GM23338 (cell line): ENCODE results near the gene SYT15. TPM values are rescaled to one million over a fixed set of nuclear protein-coding genes. Genes with fewer than 3 reads are reported as not detected.

Experiments
- ATAC-seq: fragments of 200-7000 bp; cut with Tn5 transposase; 3 replicates; pipeline ENCODE4 v1.9.1; 2020
- DNase-seq: peaks from one replicate; pipeline ENCODE4 v3.0.0-alpha.2; 2015; ENCODE audit warnings: low spot score
- H2AFZ ChIP-seq: fragments of 200-600 bp; sonication (generic); 2 replicates; pipeline ENCODE4 v1.8.0; 2016; ENCODE audit warnings: antibody characterized with exemption, mild to moderate bottlenecking, moderate library complexity
- H3F3A ChIP-seq: fragments of 200-600 bp; sonication (generic); replicated peaks from 2 replicates; pipeline ENCODE4 v1.8.0; 2017; ENCODE audit warnings: antibody characterized with exemption, mixed run types, low read depth
- H3K27ac ChIP-seq: fragments of 200-600 bp; sonication (generic); 2 replicates; pipeline ENCODE4 v1.6.1; 2016; ENCODE audit warnings: low read depth
- H3K27me3 ChIP-seq: fragments of 200-600 bp; sonication (generic); 2 replicates; pipeline ENCODE4 v1.8.0; 2016; ENCODE audit warnings: mild to moderate bottlenecking, mixed run types, moderate library complexity; ENCODE audit not compliant: insufficient read depth
- H3K36me3 ChIP-seq: fragments of 200-600 bp; sonication (generic); 2 replicates; pipeline ENCODE4 v1.8.0; 2016; ENCODE audit warnings: mild to moderate bottlenecking; ENCODE audit not compliant: insufficient read depth
- H3K4me1 ChIP-seq: fragments of 200-600 bp; sonication (generic); 2 replicates; pipeline ENCODE4 v1.8.0; 2016; ENCODE audit warnings: mild to moderate bottlenecking, moderate library complexity; ENCODE audit not compliant: insufficient read depth
- H3K4me2 ChIP-seq: fragments of 200-600 bp; sonication (generic); 2 replicates; pipeline ENCODE4 v1.7.1; 2017; ENCODE audit warnings: mixed run types
- H3K4me3 ChIP-seq: fragments of 200-600 bp; sonication (generic); 2 replicates; pipeline ENCODE4 v1.6.1; 2016; ENCODE audit warnings: mixed run types
- H3K79me2 ChIP-seq: fragments of 200-600 bp; sonication (generic); replicated peaks from 2 replicates; pipeline ENCODE4 v1.8.0; 2017; ENCODE audit warnings: mild to moderate bottlenecking; ENCODE audit not compliant: insufficient read depth
- H3K9me2 ChIP-seq: fragments of 200-600 bp; sonication (generic); 2 replicates; pipeline ENCODE4 v1.8.0; 2017; ENCODE audit not compliant: insufficient read depth
- H4K20me1 ChIP-seq: fragments of 200-600 bp; sonication (generic); replicated peaks from 2 replicates; pipeline ENCODE4 v1.8.0; 2017; ENCODE audit warnings: mild to moderate bottlenecking; ENCODE audit not compliant: insufficient read depth
- H3K27ac Mint-ChIP-seq: 2 replicates; pipeline ENCODE4 v1.8.0; 2020; ENCODE audit warnings: inconsistent platforms, mild to moderate bottlenecking, moderate library complexity, mixed read lengths
- H3K27me3 Mint-ChIP-seq: 3 replicates; pipeline ENCODE4 v1.8.0; 2022; ENCODE audit warnings: low read depth, mild to moderate bottlenecking, moderate library complexity, mixed read lengths, inconsistent platforms; ENCODE audit not compliant: insufficient read depth, poor library complexity
- H3K36me3 Mint-ChIP-seq: 3 replicates; pipeline ENCODE4 v1.8.0; 2021; ENCODE audit warnings: low read depth, mild to moderate bottlenecking, inconsistent platforms, moderate library complexity, mixed read lengths
- H3K4me1 Mint-ChIP-seq: 3 replicates; pipeline ENCODE4 v1.8.0; 2020; ENCODE audit warnings: mild to moderate bottlenecking, inconsistent platforms, mixed read lengths
- H3K4me3 Mint-ChIP-seq: 3 replicates; pipeline ENCODE4 v1.8.0; 2021; ENCODE audit warnings: moderate library complexity, mild to moderate bottlenecking, inconsistent platforms, mixed read lengths
- H3K9me3 Mint-ChIP-seq: 3 replicates; pipeline ENCODE4 v1.8.0; 2020; ENCODE audit warnings: moderate library complexity, mild to moderate bottlenecking, inconsistent platforms, mixed read lengths
- CREB1 ChIP-seq: fragments of 250-450 bp; sonication (Bioruptor Pico); IDR thresholded peaks from 2 replicates; pipeline ENCODE4 v1.5.0; 2020; ENCODE audit warnings: low read depth, mild to moderate bottlenecking, moderate library complexity
- CTCF ChIP-seq, 2 experiments: fragments of 200-600 bp in 1 of 2; sonication (generic) in 1 of 2; conservative IDR thresholded peaks; 2 replicates each; pipeline versions ENCODE4 v1.5.1 to v1.6.1; 2016 to 2017; ENCODE audit warnings: antibody characterized with exemption in 2 of 2, low read depth in 2 of 2, mild to moderate bottlenecking in 2 of 2, moderate library complexity in 1 of 2
- EZH2 ChIP-seq: fragments of 200-600 bp; sonication (generic); IDR thresholded peaks from one replicate; pipeline ENCODE4 v1.8.0; 2017; ENCODE audit warnings: antibody characterized with exemption, mild to moderate bottlenecking, low read depth; ENCODE audit not compliant: unreplicated experiment
- EZH2phosphoT487 ChIP-seq: fragments of 200-600 bp; sonication (generic); IDR thresholded peaks from one replicate; pipeline ENCODE4 v1.8.1; 2018; ENCODE audit warnings: antibody characterized with exemption; ENCODE audit not compliant: unreplicated experiment
- JUNB ChIP-seq: IDR thresholded peaks from one replicate; pipeline ENCODE4 v1.6.1; 2016; ENCODE audit warnings: antibody characterized with exemption; ENCODE audit not compliant: unreplicated experiment
- NANOG ChIP-seq: IDR thresholded peaks from 2 replicates; pipeline ENCODE4 v1.6.1; 2016; ENCODE audit warnings: antibody characterized with exemption, borderline replicate concordance
- POLR2AphosphoS5 ChIP-seq: IDR thresholded peaks from 2 replicates; pipeline ENCODE4 v1.6.1; 2016; ENCODE audit warnings: antibody characterized with exemption, low read depth
- REST ChIP-seq: IDR thresholded peaks from one replicate; pipeline ENCODE4 v1.6.1; 2018; ENCODE audit warnings: antibody characterized with exemption; ENCODE audit not compliant: unreplicated experiment
- STAT1 ChIP-seq: IDR thresholded peaks from one replicate; pipeline ENCODE4 v1.6.1; 2016; ENCODE audit warnings: antibody characterized with exemption; ENCODE audit not compliant: unreplicated experiment
- ZNF114 ChIP-seq: fragments of 250-450 bp; sonication (Bioruptor Pico); IDR thresholded peaks from 2 replicates; pipeline ENCODE4 v1.5.0; 2020; ENCODE audit warnings: mild to moderate bottlenecking, moderate library complexity
- ZNF331 ChIP-seq: fragments of 250-450 bp; sonication (Bioruptor Pico); IDR thresholded peaks from 2 replicates; pipeline ENCODE4 v1.5.0; 2020; ENCODE audit warnings: low read depth, mild to moderate bottlenecking, moderate library complexity
- polyA plus RNA-seq: library from polyadenylated mRNA; unstranded; fragments of >200 nt; fragmentation: Nextera tagmentation; extraction: Ambion mirVana; gene quantifications from 2 replicates; pipeline ENCODE4 v1.2.1, GENCODE V29; 2016
- total RNA-seq: library from RNA; depleted of rRNA; stranded (reverse); fragments of >200 nt; shearing (Covaris generic); gene quantifications from 2 replicates; pipeline ENCODE4 v1.2.3, GENCODE V29; 2014
- TF ChIP-seq, protein P1 (sequence below): fragments of 250-450 bp; sonication (Bioruptor Pico); IDR thresholded peaks from 2 replicates; pipeline ENCODE4 v1.5.0; 2020; ENCODE audit warnings: mild to moderate bottlenecking, moderate library complexity
- TF ChIP-seq, protein P2 (sequence below): IDR thresholded peaks from 2 replicates; pipeline ENCODE4 v1.6.1; 2016; ENCODE audit warnings: antibody characterized with exemption

The SYT15 gene
- total and polyA plus RNA-seq, 2 experiments from 2014 or later = 1.5 TPM; not detected in 1

DNA sequence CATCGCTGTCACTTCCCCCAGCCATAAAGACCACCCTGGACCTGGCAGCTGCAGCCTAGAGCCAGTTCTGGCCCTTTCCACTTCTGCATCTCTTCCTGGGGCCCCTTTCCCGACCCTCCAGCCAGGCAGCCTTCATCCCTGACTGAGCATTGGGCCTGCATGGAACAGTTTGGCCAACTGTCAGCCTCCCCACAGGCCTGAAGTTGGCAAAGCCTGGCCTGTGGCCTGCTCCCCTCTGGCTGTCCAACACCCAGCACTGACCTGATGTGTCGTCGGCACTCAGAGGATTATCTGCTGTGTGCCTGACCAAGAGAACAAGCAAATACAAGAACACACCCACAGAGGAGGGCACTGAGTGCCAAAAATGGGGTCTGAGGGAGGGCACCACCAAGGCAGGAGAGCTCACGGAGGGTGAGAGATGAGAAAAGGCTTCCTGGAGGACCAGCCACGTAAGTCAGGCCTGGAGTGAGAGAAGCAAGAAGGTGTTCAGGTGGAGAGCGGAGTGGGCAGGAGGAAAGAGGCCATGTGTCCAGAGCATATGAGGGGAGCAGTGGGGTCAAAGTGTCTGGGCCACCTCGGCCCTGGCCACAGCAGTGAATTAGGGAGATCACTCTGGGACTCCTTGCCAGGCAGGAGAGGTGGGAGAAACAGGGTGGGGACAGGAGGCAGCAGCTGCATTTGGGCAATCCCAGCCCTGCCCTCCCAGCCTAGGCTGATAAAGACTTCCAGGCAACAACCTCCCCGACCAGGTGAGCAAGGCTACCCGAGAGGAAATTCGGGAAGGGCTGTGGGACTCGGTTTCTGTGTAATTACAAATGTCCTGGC lies 27.0 kb upstream of the SYT15 start:
- Histone ChIP-seq H3K36me3 (peaks cover 5% of the 10 kb centered on the region), H3F3A (no peaks in the 10 kb centered on the region), H4K20me1 (peaks cover 35% of the 10 kb centered on the region), H3K27ac (no peak overlapping the region), H2AFZ (no peak overlapping the region), H3K9me2 (0 out of 2 replicates have a peak, but pooled peaks cover 4% of the 10 kb centered on the region), H3K4me3 (no peak overlapping the region), H3K79me2 (peaks cover 10% of the 10 kb centered on the region; the same call in 1 of the 2 replicates), H3K27me3 (no peaks in the 10 kb centered on the region; the same call in 1 of the 2 replicates), H3K4me2 (no peak overlapping the region), H3K4me1 (peaks cover 14% of the 10 kb centered on the region)
- no peak overlapping the region for H3K27ac Mint-ChIP-seq
- peaks cover 3% of the 10 kb centered on the region; the same call in 1 of the 3 replicates for H3K36me3 Mint-ChIP-seq
- peaks cover 3% of the 10 kb centered on the region; the same call in 1 of the 3 replicates for H3K9me3 Mint-ChIP-seq
- no peaks in the 10 kb centered on the region for H3K4me1 Mint-ChIP-seq
- H3K4me3 Mint-ChIP-seq = no peak overlapping the region
- DNase-seq (no peak), ATAC-seq (no peak)
- TF ChIP-seq JUNB (no peak), CREB1 (no peak), CTCF (conservative IDR thresholded peaks at IDR 0.05; ENCODE audit: low read depth in 2 of 2) (no peak), ZNF331 (CRISPR knock-in tag) (no peak), EZH2phosphoT487 (no peak), ZNF114 (CRISPR knock-in tag) (no peak), STAT1 (no peak), EZH2 (no peak), NANOG (no peak), REST (no peak), POLR2AphosphoS5 (no peak)
- TF ChIP-seq, protein P1, sequence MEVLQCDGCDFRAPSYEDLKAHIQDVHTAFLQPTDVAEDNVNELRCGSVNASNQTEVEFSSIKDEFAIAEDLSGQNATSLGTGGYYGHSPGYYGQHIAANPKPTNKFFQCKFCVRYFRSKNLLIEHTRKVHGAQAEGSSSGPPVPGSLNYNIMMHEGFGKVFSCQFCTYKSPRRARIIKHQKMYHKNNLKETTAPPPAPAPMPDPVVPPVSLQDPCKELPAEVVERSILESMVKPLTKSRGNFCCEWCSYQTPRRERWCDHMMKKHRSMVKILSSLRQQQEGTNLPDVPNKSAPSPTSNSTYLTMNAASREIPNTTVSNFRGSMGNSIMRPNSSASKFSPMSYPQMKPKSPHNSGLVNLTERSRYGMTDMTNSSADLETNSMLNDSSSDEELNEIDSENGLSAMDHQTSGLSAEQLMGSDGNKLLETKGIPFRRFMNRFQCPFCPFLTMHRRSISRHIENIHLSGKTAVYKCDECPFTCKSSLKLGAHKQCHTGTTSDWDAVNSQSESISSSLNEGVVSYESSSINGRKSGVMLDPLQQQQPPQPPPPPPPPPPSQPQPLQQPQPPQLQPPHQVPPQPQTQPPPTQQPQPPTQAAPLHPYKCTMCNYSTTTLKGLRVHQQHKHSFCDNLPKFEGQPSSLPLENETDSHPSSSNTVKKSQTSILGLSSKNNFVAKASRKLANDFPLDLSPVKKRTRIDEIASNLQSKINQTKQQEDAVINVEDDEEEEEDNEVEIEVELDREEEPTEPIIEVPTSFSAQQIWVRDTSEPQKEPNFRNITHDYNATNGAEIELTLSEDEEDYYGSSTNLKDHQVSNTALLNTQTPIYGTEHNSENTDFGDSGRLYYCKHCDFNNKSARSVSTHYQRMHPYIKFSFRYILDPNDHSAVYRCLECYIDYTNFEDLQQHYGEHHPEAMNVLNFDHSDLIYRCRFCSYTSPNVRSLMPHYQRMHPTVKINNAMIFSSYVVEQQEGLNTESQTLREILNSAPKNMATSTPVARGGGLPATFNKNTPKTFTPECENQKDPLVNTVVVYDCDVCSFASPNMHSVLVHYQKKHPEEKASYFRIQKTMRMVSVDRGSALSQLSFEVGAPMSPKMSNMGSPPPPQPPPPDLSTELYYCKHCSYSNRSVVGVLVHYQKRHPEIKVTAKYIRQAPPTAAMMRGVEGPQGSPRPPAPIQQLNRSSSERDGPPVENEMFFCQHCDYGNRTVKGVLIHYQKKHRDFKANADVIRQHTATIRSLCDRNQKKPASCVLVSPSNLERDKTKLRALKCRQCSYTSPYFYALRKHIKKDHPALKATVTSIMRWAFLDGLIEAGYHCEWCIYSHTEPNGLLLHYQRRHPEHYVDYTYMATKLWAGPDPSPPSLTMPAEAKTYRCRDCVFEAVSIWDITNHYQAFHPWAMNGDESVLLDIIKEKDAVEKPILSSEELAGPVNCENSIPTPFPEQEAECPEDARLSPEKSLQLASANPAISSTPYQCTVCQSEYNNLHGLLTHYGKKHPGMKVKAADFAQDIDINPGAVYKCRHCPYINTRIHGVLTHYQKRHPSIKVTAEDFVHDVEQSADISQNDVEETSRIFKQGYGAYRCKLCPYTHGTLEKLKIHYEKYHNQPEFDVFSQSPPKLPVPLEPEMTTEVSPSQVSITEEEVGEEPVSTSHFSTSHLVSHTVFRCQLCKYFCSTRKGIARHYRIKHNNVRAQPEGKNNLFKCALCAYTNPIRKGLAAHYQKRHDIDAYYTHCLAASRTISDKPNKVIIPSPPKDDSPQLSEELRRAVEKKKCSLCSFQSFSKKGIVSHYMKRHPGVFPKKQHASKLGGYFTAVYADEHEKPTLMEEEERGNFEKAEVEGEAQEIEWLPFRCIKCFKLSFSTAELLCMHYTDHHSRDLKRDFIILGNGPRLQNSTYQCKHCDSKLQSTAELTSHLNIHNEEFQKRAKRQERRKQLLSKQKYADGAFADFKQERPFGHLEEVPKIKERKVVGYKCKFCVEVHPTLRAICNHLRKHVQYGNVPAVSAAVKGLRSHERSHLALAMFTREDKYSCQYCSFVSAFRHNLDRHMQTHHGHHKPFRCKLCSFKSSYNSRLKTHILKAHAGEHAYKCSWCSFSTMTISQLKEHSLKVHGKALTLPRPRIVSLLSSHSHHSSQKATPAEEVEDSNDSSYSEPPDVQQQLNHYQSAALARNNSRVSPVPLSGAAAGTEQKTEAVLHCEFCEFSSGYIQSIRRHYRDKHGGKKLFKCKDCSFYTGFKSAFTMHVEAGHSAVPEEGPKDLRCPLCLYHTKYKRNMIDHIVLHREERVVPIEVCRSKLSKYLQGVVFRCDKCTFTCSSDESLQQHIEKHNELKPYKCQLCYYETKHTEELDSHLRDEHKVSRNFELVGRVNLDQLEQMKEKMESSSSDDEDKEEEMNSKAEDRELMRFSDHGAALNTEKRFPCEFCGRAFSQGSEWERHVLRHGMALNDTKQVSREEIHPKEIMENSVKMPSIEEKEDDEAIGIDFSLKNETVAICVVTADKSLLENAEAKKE = no peak
- TF ChIP-seq, protein P2, sequence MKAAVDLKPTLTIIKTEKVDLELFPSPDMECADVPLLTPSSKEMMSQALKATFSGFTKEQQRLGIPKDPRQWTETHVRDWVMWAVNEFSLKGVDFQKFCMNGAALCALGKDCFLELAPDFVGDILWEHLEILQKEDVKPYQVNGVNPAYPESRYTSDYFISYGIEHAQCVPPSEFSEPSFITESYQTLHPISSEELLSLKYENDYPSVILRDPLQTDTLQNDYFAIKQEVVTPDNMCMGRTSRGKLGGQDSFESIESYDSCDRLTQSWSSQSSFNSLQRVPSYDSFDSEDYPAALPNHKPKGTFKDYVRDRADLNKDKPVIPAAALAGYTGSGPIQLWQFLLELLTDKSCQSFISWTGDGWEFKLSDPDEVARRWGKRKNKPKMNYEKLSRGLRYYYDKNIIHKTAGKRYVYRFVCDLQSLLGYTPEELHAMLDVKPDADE = no peak
- peaks cover 6% of the 10 kb centered on the region for H3K27me3 Mint-ChIP-seq
